ENCODE measurements around the gene UNC13A.

GRCh38 chr19:17676295-17676694 lies 11.9 kb downstream of the UNC13A start:
- TF ChIP-seq POLR2A (IDR thresholded peaks at IDR 0.05) (no peak), POLR2AphosphoS5 (IDR thresholded peaks at IDR 0.05) (no peak), EP300 (IDR thresholded peaks at IDR 0.05) (no peak), CTCF (IDR thresholded peaks at IDR 0.05) (no peak)

Measured in suprapubic skin (tissue), 4 donors.